Superior temporal gyrus (tissue), 1 donor: ENCODE data around the gene DCBLD1.

Source experiments
- DNase-seq: peaks from one replicate; pipeline ENCODE4 v3.0.0-alpha.2; 2016; ENCODE audit errors: extremely low spot score

The DCBLD1 gene

GRCh38 chr6:117530467-117531242, 48.2 kb downstream of the DCBLD1 start:
- DNase-seq: no peak

- no peak for DNase-seq
These were observed 48.9 kb downstream of the DCBLD1 start for GRCh38 chr6:117531346-117531745.

- DNase-seq: no peak
These were observed 49.6 kb downstream of the DCBLD1 start for GRCh38 chr6:117531809-117532725.

GRCh38 chr6:117533775-117534174, 51.3 kb downstream of the DCBLD1 start:
- no peak for DNase-seq

GRCh38 chr6:117534974-117535373, 52.5 kb downstream of the DCBLD1 start:
- no peak for DNase-seq

- DNase-seq: no peak
These were observed 53.8 kb downstream of the DCBLD1 start for GRCh38 chr6:117536317-117536716.

- DNase-seq: no peak
These were observed 56.1 kb downstream of the DCBLD1 start for GRCh38 chr6:117538615-117539014.

GRCh38 chr6:117540670-117541069, 58.2 kb downstream of the DCBLD1 start:
- DNase-seq: no peak

- DNase-seq: no peak
These were observed 60.0 kb downstream of the DCBLD1 start for GRCh38 chr6:117542493-117542892.

GRCh38 chr6:117544716-117545115, 62.2 kb downstream of the DCBLD1 start:
- DNase-seq: no peak

GRCh38 chr6:117545161-117545595, 62.7 kb downstream of the DCBLD1 start:
- no peak for DNase-seq

GRCh38 chr6:117546674-117547073, 64.2 kb downstream of the DCBLD1 start:
- DNase-seq: no peak

GRCh38 chr6:117547688-117548621, 65.5 kb downstream of the DCBLD1 start:
- no peak for DNase-seq

GRCh38 chr6:117548797-117549301, 66.4 kb downstream of the DCBLD1 start:
- DNase-seq: no peak

GRCh38 chr6:117549611-117550010, 67.1 kb downstream of the DCBLD1 start:
- DNase-seq: no peak

GRCh38 chr6:117550078-117550600, 67.7 kb downstream of the DCBLD1 start:
- DNase-seq: no peak

- no peak for DNase-seq
These were observed 68.3 kb downstream of the DCBLD1 start for GRCh38 chr6:117550618-117551242.

- DNase-seq: no peak
These were observed 70.1 kb downstream of the DCBLD1 start for GRCh38 chr6:117552618-117553017.

- no peak for DNase-seq
These were observed 70.7 kb downstream of the DCBLD1 start for GRCh38 chr6:117553142-117553541.

GRCh38 chr6:117555262-117555849, 72.9 kb downstream of the DCBLD1 start:
- DNase-seq: no peak
